DOHH2 (cell line): ENCODE measurements around the gene RAB37.

Experiments used
- H3F3A ChIP-seq: fragments of 200-600 bp; sonication (generic), shearing (Covaris generic); 2 replicates; pipeline ENCODE4 v1.6.0; 2016; ENCODE audit warnings: antibody characterized with exemption, mild to moderate bottlenecking; ENCODE audit not compliant: control insufficient read depth, insufficient read depth
- H3K27ac ChIP-seq: fragments of 200-600 bp; sonication (generic); 2 replicates; pipeline ENCODE4 v1.5.1; 2014; ENCODE audit warnings: low read depth, mild to moderate bottlenecking, low read length, moderate library complexity
- H3K27me3 ChIP-seq: fragments of 200-600 bp; sonication (generic); 2 replicates; pipeline ENCODE4 v1.6.1; 2014; ENCODE audit warnings: mild to moderate bottlenecking, low read length, mixed read lengths; ENCODE audit not compliant: control insufficient read depth
- H3K36me3 ChIP-seq: fragments of 200-600 bp; sonication (generic); 2 replicates; pipeline ENCODE4 v1.6.1; 2014; ENCODE audit warnings: mild to moderate bottlenecking, low read length, moderate library complexity, mixed read lengths; ENCODE audit not compliant: control insufficient read depth
- H3K4me1 ChIP-seq: fragments of 200-600 bp; sonication (generic); 2 replicates; pipeline ENCODE4 v1.6.1; 2014; ENCODE audit warnings: mild to moderate bottlenecking, low read length, mixed read lengths; ENCODE audit not compliant: control insufficient read depth
- H3K4me2 ChIP-seq: fragments of 200-600 bp; sonication (generic); 2 replicates; pipeline ENCODE4 v1.6.0; 2014; ENCODE audit warnings: mild to moderate bottlenecking, low read length, moderate library complexity
- H3K4me3 ChIP-seq: fragments of 200-600 bp; sonication (generic); 2 replicates; pipeline ENCODE4 v1.5.1; 2014; ENCODE audit warnings: mild to moderate bottlenecking, low read length, mixed read lengths
- H3K79me2 ChIP-seq: fragments of 200-600 bp; sonication (generic); 2 replicates; pipeline ENCODE4 v1.6.1; 2014; ENCODE audit warnings: mild to moderate bottlenecking, low read length, mixed read lengths; ENCODE audit not compliant: control insufficient read depth
- H3K9me2 ChIP-seq: fragments of 200-600 bp; sonication (generic); replicated peaks from 2 replicates; pipeline ENCODE4 v1.6.1; 2014; ENCODE audit warnings: mild to moderate bottlenecking, low read length, mixed read lengths; ENCODE audit not compliant: control insufficient read depth
- H3K9me3 ChIP-seq: fragments of 200-600 bp; sonication (generic); 2 replicates; pipeline ENCODE4 v1.6.1; 2014; ENCODE audit warnings: antibody characterized with exemption, low read length, mixed read lengths; ENCODE audit not compliant: control insufficient read depth, insufficient read depth
- H4K20me1 ChIP-seq: fragments of 200-600 bp; sonication (generic); 2 replicates; pipeline ENCODE4 v1.6.0; 2014; ENCODE audit warnings: low read depth, mild to moderate bottlenecking, antibody characterized with exemption, low read length, moderate library complexity; ENCODE audit not compliant: control insufficient read depth, insufficient read depth
- CTCF ChIP-seq: fragments of 200-600 bp; sonication (generic); IDR thresholded peaks from one replicate; pipeline ENCODE4 v1.5.1; 2014; ENCODE audit warnings: antibody characterized with exemption, mild to moderate bottlenecking, low read depth, low read length; ENCODE audit not compliant: poor library complexity, severe bottlenecking
- EZH2phosphoT487 ChIP-seq: fragments of 200-600 bp; sonication (generic); IDR thresholded peaks from 2 replicates; pipeline ENCODE4 v1.6.1; 2017; ENCODE audit warnings: borderline replicate concordance, mild to moderate bottlenecking, antibody characterized with exemption, low read length, moderate library complexity, mixed read lengths

RAB37 gene

DNA sequence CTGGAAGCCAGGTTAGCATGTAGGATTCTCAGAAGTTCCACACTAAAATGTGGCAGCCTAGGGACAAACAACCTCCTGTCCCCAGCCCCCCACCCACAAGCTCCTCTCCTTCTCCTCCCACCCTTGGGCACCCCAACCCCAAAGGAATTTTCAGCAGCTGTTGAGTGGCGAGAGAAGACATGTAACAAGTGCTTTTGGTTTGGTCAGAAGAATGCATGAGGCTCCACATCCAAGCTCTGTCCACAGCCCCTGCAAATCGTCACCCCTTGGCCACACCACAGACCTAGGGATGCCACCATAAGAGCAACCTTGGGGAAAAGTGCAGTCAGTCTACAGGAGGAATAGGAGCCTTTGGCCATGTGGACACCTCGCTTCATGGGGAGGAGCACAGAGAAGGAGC is 11.9 kb upstream of the RAB37 start:
- Histone ChIP-seq H3K9me3 (peaks cover 9% of the 10 kb centered on the region; the same call in 1 of the 2 replicates), H3K4me1 (no peaks in the 10 kb centered on the region), H3K9me2 (no peaks in the 10 kb centered on the region), H3K36me3 (no peaks in the 10 kb centered on the region), H3F3A (peaks cover 9% of the 10 kb centered on the region; the same call in 1 of the 2 replicates), H3K79me2 (no peaks in the 10 kb centered on the region), H4K20me1 (no peaks in the 10 kb centered on the region), H3K4me2 (no peak overlapping the region), H3K27me3 (no peaks in the 10 kb centered on the region; the same call in 1 of the 2 replicates), H3K27ac (no peak overlapping the region), H3K4me3 (no peak overlapping the region)
- no peak for TF ChIP-seq EZH2phosphoT487
- TF ChIP-seq CTCF: no peak

DNA sequence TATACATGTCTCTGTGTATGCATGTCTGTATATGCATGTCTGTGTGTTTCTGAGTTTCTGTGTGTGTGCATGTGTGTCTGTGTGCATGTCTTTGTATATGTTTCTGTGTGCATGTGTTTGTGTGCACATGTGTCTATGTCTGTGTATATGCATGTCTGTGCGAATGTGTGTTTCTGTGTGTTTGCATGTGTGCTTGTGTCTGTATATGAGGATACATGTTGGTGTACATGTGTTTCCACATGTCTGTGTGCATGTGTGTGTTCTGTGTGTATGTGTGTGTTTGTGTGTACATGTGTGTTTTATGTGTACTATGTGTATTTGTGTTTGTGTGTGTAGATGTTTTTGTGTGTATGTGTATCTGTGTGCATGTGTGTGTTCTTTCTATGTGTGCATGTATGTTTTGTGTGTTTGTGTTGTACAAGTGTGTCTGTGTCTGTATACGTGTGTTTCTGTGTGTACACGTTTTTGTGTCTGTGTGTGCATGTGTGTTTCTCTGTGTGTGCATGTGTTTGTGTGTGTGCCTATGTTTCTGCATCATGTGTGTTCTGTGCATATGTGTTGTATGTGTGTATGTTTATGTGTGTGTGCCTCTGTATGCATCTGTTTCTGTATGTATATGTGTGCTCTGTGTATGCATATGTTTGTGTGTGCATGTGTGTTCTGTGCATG is 8.9 kb upstream of the RAB37 start:
- Histone ChIP-seq H3K27me3 (no peaks in the 10 kb centered on the region; the same call in 1 of the 2 replicates), H3F3A (peaks cover 9% of the 10 kb centered on the region; the same call in 1 of the 2 replicates), H3K79me2 (no peaks in the 10 kb centered on the region), H3K4me2 (no peak overlapping the region), H3K4me1 (no peaks in the 10 kb centered on the region), H3K36me3 (no peaks in the 10 kb centered on the region), H3K4me3 (no peak overlapping the region), H3K9me2 (no peaks in the 10 kb centered on the region), H4K20me1 (no peaks in the 10 kb centered on the region), H3K9me3 (peaks cover 14% of the 10 kb centered on the region; the same call in 1 of the 2 replicates), H3K27ac (no peak overlapping the region)
- TF ChIP-seq EZH2phosphoT487 (no peak), CTCF (no peak)

GRCh38 chr17:74728702-74729075 is 8.4 kb upstream of the RAB37 start:
- H3K4me2 ChIP-seq: no peak overlapping the region
- H3K4me3 ChIP-seq: no peak overlapping the region
- H4K20me1 ChIP-seq: no peaks in the 10 kb centered on the region
- H3K9me2 ChIP-seq: no peaks in the 10 kb centered on the region
- peaks cover 14% of the 10 kb centered on the region; the same call in 1 of the 2 replicates for H3K9me3 ChIP-seq
- TF ChIP-seq CTCF (no peak), EZH2phosphoT487 (no peak)
- no peak overlapping the region for H3K27ac ChIP-seq
- no peaks in the 10 kb centered on the region for H3K4me1 ChIP-seq
- peaks cover 9% of the 10 kb centered on the region; the same call in 1 of the 2 replicates for H3F3A ChIP-seq
- H3K79me2 ChIP-seq: no peaks in the 10 kb centered on the region
- H3K27me3 ChIP-seq: no peaks in the 10 kb centered on the region; the same call in 1 of the 2 replicates
- H3K36me3 ChIP-seq: no peaks in the 10 kb centered on the region
